CD8-positive, alpha-beta memory T cell (primary cell): Measurements from ENCODE around the gene NPAS4. TPM values are rescaled to one million over a fixed set of nuclear protein-coding genes. Genes with fewer than 3 reads are reported as not detected.

ENCODE experiments used
- CTCF ChIA-PET: fragments of 350-600 bp; sonication (Branson Sonifier 250); formaldehyde crosslinking; loops from one replicate; lab custom pipeline; 2021; ENCODE audit warnings: antibody characterized with exemption; lab: Charles Lee
- POLR2A ChIA-PET: fragments of 350-600 bp; sonication (Branson Sonifier 250); formaldehyde crosslinking; loops from one replicate; lab custom pipeline; 2021; ENCODE audit warnings: antibody characterized with exemption; lab: Charles Lee
- DNase-seq, 5 donors: peaks; one replicate each; pipeline versions ENCODE4 v3.0.0 to v3.0.0-alpha.2; 2020 to 2022; ENCODE audit warnings: mixed read lengths in 1 of 5
- H3K27ac ChIP-seq: one replicate; pipeline ENCODE4 v1.7.0; 2013; ENCODE audit warnings: low read depth, mild to moderate bottlenecking, low read length, moderate library complexity
- H3K27me3 ChIP-seq: 2 replicates; pipeline ENCODE4 v1.7.0; 2013; ENCODE audit warnings: low read length, mild to moderate bottlenecking; ENCODE audit not compliant: insufficient read depth, poor library complexity, severe bottlenecking
- H3K36me3 ChIP-seq: 2 replicates; pipeline ENCODE4 v1.7.0; 2013; ENCODE audit warnings: mild to moderate bottlenecking, low read length, moderate library complexity; ENCODE audit not compliant: insufficient read depth
- H3K4me1 ChIP-seq: 2 replicates; pipeline ENCODE4 v1.7.0; 2013; ENCODE audit warnings: mild to moderate bottlenecking, low read length, moderate library complexity; ENCODE audit not compliant: insufficient read depth
- H3K4me3 ChIP-seq: 2 replicates; pipeline ENCODE4 v1.7.0; 2013; ENCODE audit warnings: mild to moderate bottlenecking, low read length
- H3K9me3 ChIP-seq: 2 replicates; pipeline ENCODE4 v1.7.0; 2013; ENCODE audit warnings: mild to moderate bottlenecking, low read length
- H3K27ac Mint-ChIP-seq, 8 donors: one replicate each; pipeline ENCODE4 v1.8.0; 2020 to 2021; ENCODE audit warnings: mixed read lengths in 8 of 8, mild to moderate bottlenecking in 6 of 8, inconsistent platforms in 3 of 8, moderate library complexity in 3 of 8
- H3K27me3 Mint-ChIP-seq, 2 donors: one replicate each; pipeline ENCODE4 v1.8.0; 2020 to 2021; ENCODE audit warnings: mixed read lengths in 2 of 2, mild to moderate bottlenecking in 1 of 2, moderate library complexity in 1 of 2
- H3K36me3 Mint-ChIP-seq, 3 donors: one replicate each; pipeline ENCODE4 v1.8.0; 2020 to 2021; ENCODE audit warnings: mixed read lengths in 3 of 3, inconsistent platforms in 1 of 3, mild to moderate bottlenecking in 1 of 3
- H3K4me1 Mint-ChIP-seq, 3 donors: one replicate each; pipeline ENCODE4 v1.8.0; 2020 to 2021; ENCODE audit warnings: mixed read lengths in 3 of 3, inconsistent platforms in 1 of 3, mild to moderate bottlenecking in 1 of 3
- H3K4me3 Mint-ChIP-seq, 7 donors: one replicate each; pipeline ENCODE4 v1.8.0; 2020 to 2021; ENCODE audit warnings: mixed read lengths in 7 of 7, mild to moderate bottlenecking in 6 of 7, moderate library complexity in 4 of 7, inconsistent platforms in 2 of 7
- H3K9me3 Mint-ChIP-seq, 5 donors: one replicate each; pipeline ENCODE4 v1.8.0; 2020 to 2022; ENCODE audit warnings: mixed read lengths in 5 of 5, mild to moderate bottlenecking in 3 of 5, moderate library complexity in 2 of 5, inconsistent platforms in 1 of 5
- polyA plus RNA-seq: library from polyadenylated mRNA; unstranded; fragments of 300-500 nt; fragmentation: Illumina TruSeq; gene quantifications from one replicate; pipeline ENCODE4 v1.2.3, GENCODE V29; 2021
- total RNA-seq, 2 experiments: library from RNA; stranded (reverse); gene quantifications; one replicate each; pipeline ENCODE4 v1.2.3, GENCODE V29; 2021

NPAS4 gene
- total and polyA plus RNA-seq, 3 experiments from 2014 or later = not detected

DNA sequence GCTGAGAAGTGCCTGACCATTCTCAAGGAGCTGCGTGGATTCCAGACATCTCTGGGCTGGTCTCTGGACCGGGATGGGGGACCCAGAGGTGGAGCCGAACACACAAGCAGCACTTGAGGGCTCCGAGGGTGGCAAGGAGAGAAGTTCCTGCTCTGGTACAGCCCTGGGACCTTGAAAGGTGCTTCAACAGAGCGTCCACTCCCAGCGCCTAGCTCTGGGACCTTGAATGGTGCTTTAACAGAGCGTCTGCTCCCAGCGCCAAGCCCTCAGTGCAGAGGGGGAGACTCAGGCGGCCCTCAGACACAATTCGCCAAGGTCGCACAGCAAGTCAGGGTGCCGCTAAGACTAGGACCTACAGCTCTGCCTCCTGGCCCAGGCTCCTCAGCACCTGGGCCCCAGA, 10.6 kb upstream of the NPAS4 start:
- H3K27ac ChIP-seq = no peak overlapping the region
- H3K36me3 ChIP-seq = no peaks in the 10 kb centered on the region
- H3K4me3 ChIP-seq = no peak overlapping the region
- Mint-ChIP-seq H3K27me3 (peaks cover 26 to 54% of the 10 kb centered on the region in 2 donors), H3K4me3 (peak overlapping the region in 1 of 7 donors; percentile 40), H3K36me3 (no peaks in the 10 kb centered on the region), H3K27ac (no peak overlapping the region), H3K4me1 (peaks cover 2 to 5% (median 4%) of the 10 kb centered on the region in 3 donors), H3K9me3 (no peaks in the 10 kb centered on the region)
- peaks cover 3% of the 10 kb centered on the region for H3K4me1 ChIP-seq
- ChIA-PET CTCF (interaction anchor here (0.7 to 5.3 kb wide), 5 partner anchors 11 to 268 kb away, joined by 3 to 37 read pairs (median 10); partner anchors contain the start of genes MRPL11, NPAS4 and RBM4B), POLR2A (no interaction called here)
- H3K9me3 ChIP-seq = no peaks in the 10 kb centered on the region
- H3K27me3 ChIP-seq = peaks cover 13% of the 10 kb centered on the region
- no peak for DNase-seq

- H3K27me3 Mint-ChIP-seq = peaks cover 34 to 56% of the 10 kb centered on the region in 2 donors
- no peak overlapping the region for H3K27ac Mint-ChIP-seq
- H3K4me1 Mint-ChIP-seq = peaks cover 2 to 5% (median 4%) of the 10 kb centered on the region in 3 donors
Measured at GRCh38 chr11:66411323-66411722, 9.5 kb upstream of the NPAS4 start.

DNA sequence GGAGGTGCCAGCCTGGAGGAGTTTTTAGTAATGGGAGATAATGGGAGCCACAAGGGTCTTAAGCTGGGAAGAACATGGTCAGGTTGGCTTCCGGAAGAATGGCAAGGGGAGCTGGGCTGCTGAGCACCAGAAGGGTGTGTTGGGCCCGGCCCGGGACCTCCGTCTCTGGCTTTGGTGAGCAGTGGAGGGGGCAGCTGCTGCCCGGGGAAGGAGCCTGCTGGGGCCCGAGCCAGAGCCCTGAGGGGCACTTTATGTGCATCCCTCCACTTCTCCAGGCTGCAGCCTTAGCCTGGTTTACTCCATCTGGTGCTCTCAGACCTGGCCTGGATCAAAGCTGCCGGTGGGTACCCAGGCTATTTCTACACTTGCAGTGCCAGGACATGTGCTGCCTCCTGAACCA, 8.7 kb upstream of the NPAS4 start:
- H3K27ac ChIP-seq = no peak overlapping the region
- POLR2A ChIA-PET = no interaction called here
- peak overlapping the region in 1 of 8 donors; percentile 23 for H3K27ac Mint-ChIP-seq
- no peaks in the 10 kb centered on the region for H3K9me3 ChIP-seq
- peak overlapping the region in 1 of 7 donors; percentile 7 for H3K4me3 Mint-ChIP-seq
- no peaks in the 10 kb centered on the region for H3K36me3 Mint-ChIP-seq
- peaks cover 3% of the 10 kb centered on the region for H3K4me1 ChIP-seq
- H3K36me3 ChIP-seq = no peaks in the 10 kb centered on the region
- no peak overlapping the region for H3K4me3 ChIP-seq
- no peak for DNase-seq
- H3K9me3 Mint-ChIP-seq = no peaks in the 10 kb centered on the region
- CTCF ChIA-PET = interaction anchor here (0.6 to 1.1 kb wide), 2 partner anchors 11 to 168 kb away, joined by 3 read pairs; no protein-coding TSS in a partner anchor
- peaks cover 2 to 5% (median 4%) of the 10 kb centered on the region in 3 donors for H3K4me1 Mint-ChIP-seq
- H3K27me3 Mint-ChIP-seq = peaks cover 41 to 63% of the 10 kb centered on the region in 2 donors
- H3K27me3 ChIP-seq = peaks cover 15% of the 10 kb centered on the region

More at GRCh38 chr11:66411323-66411722, 9.5 kb upstream of the NPAS4 start:
- no peak overlapping the region for H3K27ac ChIP-seq
- H3K4me1 ChIP-seq = peaks cover 3% of the 10 kb centered on the region
- H3K36me3 ChIP-seq = no peaks in the 10 kb centered on the region
- POLR2A ChIA-PET = interaction anchor here (0.5 kb wide), 1 partner anchor 903 kb away, joined by 5 read pairs; no protein-coding TSS in a partner anchor
- no peak overlapping the region for H3K4me3 ChIP-seq
- DNase-seq = peak in 1 of 5 donors; percentile 5
- H3K9me3 ChIP-seq = no peaks in the 10 kb centered on the region
- Mint-ChIP-seq H3K36me3 (no peaks in the 10 kb centered on the region), H3K4me3 (peak overlapping the region in 1 of 7 donors; percentile 46), H3K9me3 (no peaks in the 10 kb centered on the region)
- CTCF ChIA-PET = interaction anchor here (0.6 to 1.1 kb wide), 2 partner anchors 10 to 168 kb away, joined by 3 read pairs; no protein-coding TSS in a partner anchor
- peaks cover 9% of the 10 kb centered on the region for H3K27me3 ChIP-seq

DNA sequence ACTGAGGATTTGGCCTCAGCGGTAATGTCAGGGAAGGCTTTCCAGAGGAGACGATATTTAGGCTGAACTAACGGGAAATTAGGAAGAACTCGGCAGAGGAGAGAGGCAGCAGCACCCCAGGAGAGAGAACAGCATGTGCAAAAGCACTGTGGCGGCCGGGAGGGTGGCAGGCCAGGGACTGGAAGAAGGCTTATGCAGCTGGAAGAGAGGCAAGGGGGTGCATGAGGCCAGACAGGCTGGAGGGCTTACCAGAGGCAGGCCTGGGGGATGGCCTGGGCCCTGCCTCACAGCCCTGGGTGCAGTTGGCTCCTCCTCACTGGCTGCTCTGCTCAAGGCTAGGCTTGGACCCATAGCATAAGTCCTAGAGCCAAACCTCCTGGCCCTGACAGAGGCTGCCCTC, 7.7 kb upstream of the NPAS4 start:
- ChIA-PET POLR2A (no interaction called here), CTCF (no interaction called here)
- Histone ChIP-seq H3K27ac (no peak overlapping the region), H3K36me3 (no peaks in the 10 kb centered on the region), H3K9me3 (no peaks in the 10 kb centered on the region), H3K4me1 (peaks cover 3% of the 10 kb centered on the region), H3K4me3 (no peak overlapping the region), H3K27me3 (peaks cover 20% of the 10 kb centered on the region)
- Mint-ChIP-seq H3K4me1 (peaks cover 2 to 5% (median 4%) of the 10 kb centered on the region in 3 donors), H3K9me3 (no peaks in the 10 kb centered on the region), H3K36me3 (no peaks in the 10 kb centered on the region), H3K4me3 (no peak overlapping the region), H3K27me3 (peaks cover 51 to 73% of the 10 kb centered on the region in 2 donors), H3K27ac (no peak overlapping the region)
- no peak for DNase-seq

DNA sequence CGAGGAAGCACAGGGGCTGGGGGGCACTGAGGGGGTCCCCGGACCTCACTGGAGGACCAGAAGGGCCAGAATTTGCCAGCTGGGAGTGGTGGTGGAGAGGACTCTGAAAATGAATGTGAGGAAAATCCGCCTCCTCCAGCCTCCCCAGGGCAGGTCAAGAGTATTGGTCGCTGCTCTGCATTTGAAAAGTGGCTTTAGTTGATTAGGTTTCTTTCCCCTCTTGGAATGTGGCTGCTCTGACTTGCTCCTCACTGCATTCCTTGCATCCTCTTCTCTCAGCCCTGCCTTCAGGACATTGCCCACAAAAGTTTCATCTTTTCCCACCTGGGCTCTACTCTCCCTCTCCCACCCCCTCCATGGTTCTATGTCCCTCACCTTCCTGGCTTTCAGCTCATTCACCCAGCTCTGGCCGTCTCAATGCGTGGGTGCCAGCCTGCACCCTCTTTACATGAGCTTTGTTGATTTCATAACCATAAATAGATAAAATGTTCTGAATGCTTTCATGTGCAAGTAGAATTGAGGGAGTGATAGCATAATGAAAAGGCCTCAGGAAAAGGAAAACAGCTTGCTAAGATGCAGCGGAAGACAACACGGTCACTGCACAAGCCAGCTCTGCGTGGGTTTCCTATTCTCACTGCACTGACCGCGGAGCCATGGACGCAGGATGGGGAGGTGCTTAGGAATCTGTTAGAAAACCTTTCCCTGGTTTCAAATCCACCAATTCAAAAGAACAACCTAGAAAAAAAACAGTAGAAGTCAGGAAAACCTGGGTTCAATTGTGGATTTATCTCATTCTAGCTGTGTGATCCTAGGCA, 6.5 kb upstream of the NPAS4 start:
- no peak overlapping the region for H3K4me3 ChIP-seq
- H3K27ac ChIP-seq = no peak overlapping the region
- Mint-ChIP-seq H3K4me3 (no peak overlapping the region), H3K36me3 (no peaks in the 10 kb centered on the region), H3K27me3 (peaks cover 57 to 80% of the 10 kb centered on the region in 2 donors), H3K4me1 (peaks cover 5 to 6% (median 5%) of the 10 kb centered on the region in 3 donors), H3K27ac (no peak overlapping the region), H3K9me3 (peaks cover 0 to 3% (median 2%) of the 10 kb centered on the region in 5 donors)
- peaks cover 30% of the 10 kb centered on the region for H3K27me3 ChIP-seq
- no peaks in the 10 kb centered on the region for H3K9me3 ChIP-seq
- ChIA-PET CTCF (no interaction called here), POLR2A (no interaction called here)
- H3K4me1 ChIP-seq = no peaks in the 10 kb centered on the region
- H3K36me3 ChIP-seq = no peaks in the 10 kb centered on the region
- DNase-seq = no peak

- H3K27me3 ChIP-seq = peaks cover 36% of the 10 kb centered on the region
- H3K4me3 ChIP-seq = no peak overlapping the region
- peaks cover 5 to 8% (median 8%) of the 10 kb centered on the region in 3 donors for H3K4me1 Mint-ChIP-seq
- DNase-seq = no peak
- no peaks in the 10 kb centered on the region for H3K4me1 ChIP-seq
- no peak overlapping the region for H3K27ac ChIP-seq
- peaks cover 0 to 3% (median 2%) of the 10 kb centered on the region in 5 donors for H3K9me3 Mint-ChIP-seq
- H3K27ac Mint-ChIP-seq = no peak overlapping the region
- CTCF ChIA-PET = no interaction called here
- peaks cover 54 to 79% of the 10 kb centered on the region in 2 donors for H3K27me3 Mint-ChIP-seq
- POLR2A ChIA-PET = no interaction called here
- no peak overlapping the region for H3K4me3 Mint-ChIP-seq
- no peaks in the 10 kb centered on the region for H3K9me3 ChIP-seq
- no peaks in the 10 kb centered on the region for H3K36me3 ChIP-seq
- H3K36me3 Mint-ChIP-seq = no peaks in the 10 kb centered on the region
Measured at GRCh38 chr11:66415423-66415822, 5.4 kb upstream of the NPAS4 start.

GRCh38 chr11:66417000-66417399, 3.8 kb upstream of the NPAS4 start:
- H3K4me1 Mint-ChIP-seq = peaks cover 5 to 13% (median 8%) of the 10 kb centered on the region in 3 donors
- peak overlapping the region in 1 of 8 donors; percentile 44 for H3K27ac Mint-ChIP-seq
- peaks cover 36% of the 10 kb centered on the region for H3K27me3 ChIP-seq
- H3K4me1 ChIP-seq = no peaks in the 10 kb centered on the region
- peaks cover 0 to 3% (median 2%) of the 10 kb centered on the region in 5 donors for H3K9me3 Mint-ChIP-seq
- POLR2A ChIA-PET = no interaction called here
- H3K36me3 Mint-ChIP-seq = no peaks in the 10 kb centered on the region
- H3K4me3 Mint-ChIP-seq = no peak overlapping the region
- CTCF ChIA-PET = interaction anchor here (1.2 to 2.2 kb wide), 4 partner anchors 8 to 261 kb away, joined by 3 to 9 read pairs (median 4); partner anchors contain the start of genes MRPL11 and RBM4B
- no peaks in the 10 kb centered on the region for H3K36me3 ChIP-seq
- H3K27me3 Mint-ChIP-seq = peaks cover 47 to 72% of the 10 kb centered on the region in 2 donors
- no peaks in the 10 kb centered on the region for H3K9me3 ChIP-seq
- H3K27ac ChIP-seq = no peak overlapping the region
- peak in 1 of 5 donors; percentile 6 for DNase-seq
- H3K4me3 ChIP-seq = no peak overlapping the region
